OCI-LY7 (cell line): ENCODE measurements around the gene CFL1. TPM values are rescaled to one million over a fixed set of nuclear protein-coding genes. Genes with fewer than 3 reads are reported as not detected.
"Not testable (repeated sequence)": the region's sequence is repeated elsewhere in the genome, so short reads cannot be mapped to it uniquely, and the experiment has no call there.

Source experiments
- BruUV-seq: library from RNA; stranded (reverse); fragments of 400-500 nt; replicated peaks from 2 replicates; lab custom pipeline; 2021; lab: Mats Ljungman, UMichigan
- CTCF ChIA-PET: fragments of 300-600 bp; sonication (Branson Sonifier 250); formaldehyde crosslinking; loops from one replicate; lab custom pipeline; 2022; ENCODE audit warnings: antibody characterized with exemption; ENCODE audit not compliant: unreplicated experiment; lab: Charles Lee
- POLR2A ChIA-PET: fragments of 300-600 bp; sonication (Branson Sonifier 250); formaldehyde crosslinking; loops from one replicate; lab custom pipeline; 2022; ENCODE audit warnings: antibody characterized with exemption; lab: Charles Lee
- DNase-seq: peaks from one replicate; pipeline ENCODE4 v3.0.0-alpha.2; 2015; ENCODE audit warnings: low spot score
- H2AFZ ChIP-seq: fragments of 200-600 bp; sonication (generic), shearing (Covaris generic); 2 replicates; pipeline ENCODE4 v1.6.1; 2014; ENCODE audit warnings: mild to moderate bottlenecking, antibody characterized with exemption, low read length, moderate library complexity
- H3K27ac ChIP-seq: fragments of 200-600 bp; sonication (generic); 2 replicates; pipeline ENCODE4 v1.5.1; 2014; ENCODE audit warnings: mixed run types, low read depth, mild to moderate bottlenecking, moderate library complexity, low read length, inconsistent platforms; ENCODE audit not compliant: poor library complexity, severe bottlenecking
- H3K36me3 ChIP-seq: fragments of 200-600 bp; sonication (generic); 2 replicates; pipeline ENCODE4 v1.6.1; 2014; ENCODE audit warnings: mild to moderate bottlenecking, antibody characterized with exemption, low read length, moderate library complexity, mixed read lengths; ENCODE audit not compliant: insufficient read depth
- H3K4me1 ChIP-seq: fragments of 200-600 bp; sonication (generic); 2 replicates; pipeline ENCODE4 v1.5.1; 2014; ENCODE audit warnings: mild to moderate bottlenecking, low read length; ENCODE audit not compliant: insufficient read depth, poor library complexity, severe bottlenecking
- H3K4me2 ChIP-seq: fragments of 200-600 bp; sonication (generic); 2 replicates; pipeline ENCODE4 v1.6.1; 2014; ENCODE audit warnings: mild to moderate bottlenecking, low read length
- H3K4me3 ChIP-seq: fragments of 200-600 bp; sonication (generic); 2 replicates; pipeline ENCODE4 v1.5.1; 2014; ENCODE audit warnings: mild to moderate bottlenecking, low read depth, low read length; ENCODE audit not compliant: poor library complexity, severe bottlenecking
- H3K79me2 ChIP-seq: fragments of 200-600 bp; sonication (generic); 2 replicates; pipeline ENCODE4 v1.6.1; 2016; ENCODE audit warnings: low read depth, mild to moderate bottlenecking, low read length, moderate library complexity, mixed read lengths; ENCODE audit not compliant: insufficient read depth
- H3K9me2 ChIP-seq: fragments of 200-600 bp; sonication (generic); 2 replicates; pipeline ENCODE4 v1.6.1; 2016; ENCODE audit warnings: mild to moderate bottlenecking, low read length, mixed read lengths; ENCODE audit not compliant: insufficient read depth
- H3K9me3 ChIP-seq: fragments of 200-600 bp; sonication (generic); 2 replicates; pipeline ENCODE4 v1.6.1; 2014; ENCODE audit warnings: mild to moderate bottlenecking, mixed run types, low read length, mixed read lengths
- H4K20me1 ChIP-seq: fragments of 200-600 bp; sonication (generic); 2 replicates; pipeline ENCODE4 v1.6.1; 2014; ENCODE audit warnings: mild to moderate bottlenecking, antibody characterized with exemption, low read length, moderate library complexity, mixed read lengths; ENCODE audit not compliant: insufficient read depth
- EZH2phosphoT487 ChIP-seq: fragments of 200-600 bp; sonication (generic); IDR thresholded peaks from 2 replicates; pipeline ENCODE4 v1.6.1; 2018; ENCODE audit warnings: low read depth, borderline replicate concordance, mild to moderate bottlenecking, mixed run types, antibody characterized with exemption, low read length, moderate library complexity, mixed read lengths
- intact Hi-C: fragments of 100-400 bp; cut with micrococcal nuclease; formaldehyde crosslinking; loops from one replicate; pipeline ENCODE4 v1.10.0; 2022; ENCODE audit not compliant: unreplicated experiment
- total RNA-seq, 2 experiments: library from RNA; depleted of rRNA in 1 of 2; stranded (reverse); fragments of >200 nt in 1 of 2; shearing (Covaris generic) in 1 of 2; gene quantifications; 2 replicates each; pipeline ENCODE4 v1.2.3, GENCODE V29; 2014 to 2022
- TF ChIP-seq, protein P1 (sequence below): fragments of 200-600 bp; sonication (generic); conservative IDR thresholded peaks from 2 replicates; pipeline ENCODE4 v1.5.1; 2014; ENCODE audit warnings: mild to moderate bottlenecking, antibody characterized with exemption, low read length, moderate library complexity, mixed read lengths

Gene CFL1
- total RNA-seq, 2 experiments from 2014 or later, result 1,019 to 1,119 TPM

DNA sequence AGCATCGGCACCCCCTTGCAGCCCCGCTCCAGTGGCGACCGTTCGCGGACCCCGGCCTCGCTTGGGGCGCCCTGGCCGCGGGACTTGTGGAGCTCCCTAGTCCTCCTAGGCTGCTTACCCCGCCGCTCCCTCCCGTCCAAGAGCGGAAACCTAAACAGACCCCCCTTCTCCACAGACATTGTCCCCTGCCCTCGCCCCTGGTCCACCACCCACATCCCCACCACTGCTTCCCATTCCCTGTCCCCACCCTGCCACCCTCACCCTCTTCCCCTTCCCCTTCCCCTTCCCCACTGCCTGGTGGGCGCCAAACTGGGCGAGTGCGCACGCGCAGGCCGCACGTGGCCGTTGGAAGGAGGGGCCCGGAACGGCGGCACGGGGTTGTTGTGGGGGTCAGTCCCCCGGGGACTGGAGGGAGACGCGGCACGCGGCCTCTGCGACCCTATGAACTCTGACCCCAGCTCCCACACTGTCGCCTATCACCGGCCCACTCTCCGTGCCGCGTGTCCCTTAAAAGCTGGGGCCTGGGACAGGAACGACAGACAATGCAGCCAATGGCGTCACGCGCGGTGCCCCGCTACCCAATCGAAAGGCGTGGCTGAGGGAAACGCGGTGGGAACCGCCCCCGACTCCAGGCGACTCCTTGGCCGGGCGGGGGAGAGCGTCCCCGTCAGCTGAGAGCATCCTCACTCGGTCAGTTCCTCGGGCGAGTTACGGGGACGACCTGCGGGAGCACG is 24.5 kb downstream of the CFL1 start, which contains the start of gene SNX32:
Gene SNX32 (plus strand): TSS at position 667 of the 734 bp plus-strand sequence. CDS start 103 bp downstream, outside the sequence.
- TF ChIP-seq, protein P1, sequence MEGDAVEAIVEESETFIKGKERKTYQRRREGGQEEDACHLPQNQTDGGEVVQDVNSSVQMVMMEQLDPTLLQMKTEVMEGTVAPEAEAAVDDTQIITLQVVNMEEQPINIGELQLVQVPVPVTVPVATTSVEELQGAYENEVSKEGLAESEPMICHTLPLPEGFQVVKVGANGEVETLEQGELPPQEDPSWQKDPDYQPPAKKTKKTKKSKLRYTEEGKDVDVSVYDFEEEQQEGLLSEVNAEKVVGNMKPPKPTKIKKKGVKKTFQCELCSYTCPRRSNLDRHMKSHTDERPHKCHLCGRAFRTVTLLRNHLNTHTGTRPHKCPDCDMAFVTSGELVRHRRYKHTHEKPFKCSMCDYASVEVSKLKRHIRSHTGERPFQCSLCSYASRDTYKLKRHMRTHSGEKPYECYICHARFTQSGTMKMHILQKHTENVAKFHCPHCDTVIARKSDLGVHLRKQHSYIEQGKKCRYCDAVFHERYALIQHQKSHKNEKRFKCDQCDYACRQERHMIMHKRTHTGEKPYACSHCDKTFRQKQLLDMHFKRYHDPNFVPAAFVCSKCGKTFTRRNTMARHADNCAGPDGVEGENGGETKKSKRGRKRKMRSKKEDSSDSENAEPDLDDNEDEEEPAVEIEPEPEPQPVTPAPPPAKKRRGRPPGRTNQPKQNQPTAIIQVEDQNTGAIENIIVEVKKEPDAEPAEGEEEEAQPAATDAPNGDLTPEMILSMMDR, result no peak
- no peak for TF ChIP-seq EZH2phosphoT487
- no peak within 1 kb of the TSS for H3K27ac ChIP-seq

DNA sequence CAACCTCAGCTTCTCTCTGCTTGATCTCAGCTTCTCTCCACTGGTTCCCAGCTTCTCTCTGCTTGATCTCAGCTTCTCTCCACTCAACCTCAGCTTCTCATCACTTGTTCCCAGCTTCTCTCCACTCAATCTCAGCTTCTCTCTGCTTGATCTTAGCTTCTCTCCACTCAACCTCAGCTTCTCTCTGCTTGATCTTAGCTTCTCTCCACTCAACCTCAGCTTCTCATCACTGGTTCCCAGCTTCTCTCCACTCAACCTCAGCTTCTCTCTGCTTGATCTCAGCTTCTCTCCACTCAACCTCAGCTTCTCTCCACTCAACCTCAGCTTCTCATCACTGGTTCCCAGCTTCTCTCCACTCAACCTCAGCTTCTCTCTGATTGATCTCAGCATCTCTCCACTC is 25.7 kb downstream of the CFL1 start:
- H4K20me1 ChIP-seq, H3K9me3 ChIP-seq: not testable (repeated sequence)

More for the DNA sequence above, 24.5 kb downstream of the CFL1 start, which contains the start of gene SNX32:
- Histone ChIP-seq H3K79me2 (no peaks in the 10 kb centered on the region), H2AFZ (no peak within 1 kb of the TSS), H3K36me3 (no peaks in the 10 kb centered on the region), H3K4me2 (no peak within 1 kb of the TSS), H4K20me1 (no peaks in the 10 kb centered on the region), H3K4me3 (no peak within 1 kb of the TSS), H3K9me3 (no peaks in the 10 kb centered on the region), H3K9me2 (no peaks in the 10 kb centered on the region), H3K4me1 (no peaks in the 10 kb centered on the region)
- CTCF ChIA-PET, result no interaction called here
- BruUV-seq, result no TSS peak
- intact Hi-C loops, result no loop called here
- DNase-seq, result no peak
- POLR2A ChIA-PET, result no interaction called here

DNA sequence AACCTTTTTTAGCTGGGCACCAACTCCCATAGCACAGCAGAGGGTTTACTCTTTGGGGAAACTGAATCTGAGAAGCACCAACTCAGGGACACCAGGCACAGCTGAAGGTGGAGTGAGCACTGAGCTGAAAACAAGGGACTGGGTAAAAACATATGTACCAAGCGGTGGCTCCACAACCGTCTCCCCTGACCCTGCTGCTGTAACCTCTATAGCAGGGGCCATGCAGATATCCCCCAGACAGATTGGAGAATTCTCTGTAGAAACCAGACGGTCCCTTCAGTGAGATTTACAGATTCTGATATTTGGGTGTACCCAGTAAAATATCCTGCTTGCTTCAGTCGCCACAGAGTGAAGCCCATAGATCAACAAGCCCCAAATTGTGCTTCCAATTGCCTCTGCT is 28.5 kb downstream of the CFL1 start:
- ChIA-PET POLR2A (interaction anchor here (0.9 to 1.1 kb wide), 2 partner anchors 12 to 206 kb away, joined by 4 to 5 read pairs; no protein-coding TSS in a partner anchor), CTCF (no interaction called here)
- Histone ChIP-seq H3K4me1 (no peaks in the 10 kb centered on the region), H3K27ac (no peak overlapping the region), H3K4me2 (no peak overlapping the region), H3K9me3 (no peaks in the 10 kb centered on the region), H3K36me3 (no peaks in the 10 kb centered on the region), H3K4me3 (no peak overlapping the region), H3K9me2 (no peaks in the 10 kb centered on the region), H3K79me2 (no peaks in the 10 kb centered on the region), H4K20me1 (no peaks in the 10 kb centered on the region), H2AFZ (no peak overlapping the region)
- intact Hi-C loops, result no loop called here
- no peak for TF ChIP-seq EZH2phosphoT487
- TF ChIP-seq, protein P1, result no peak
- no peak for DNase-seq
- no TSS peak for BruUV-seq

More for the DNA sequence above, 25.7 kb downstream of the CFL1 start:
- H3K9me2 ChIP-seq, DNase-seq, H3K27ac ChIP-seq, H3K36me3 ChIP-seq, BruUV-seq, H2AFZ ChIP-seq, H3K4me3 ChIP-seq, H3K79me2 ChIP-seq, intact Hi-C loops, H3K4me1 ChIP-seq, H3K4me2 ChIP-seq, CTCF ChIA-PET: not testable (repeated sequence)
- POLR2A ChIA-PET, result interaction anchor here (0.6 kb wide), 1 partner anchor 354 kb away, joined by 3 read pairs; no protein-coding TSS in a partner anchor
